RWPE1 (cell line): ENCODE data around the gene PDCD2L.
A peak's percentile ranks its signal among the peaks of the same experiment; 100 is the strongest.

ENCODE experiments used
- CTCF ChIA-PET: fragments of 350-600 bp; sonication (Branson Sonifier 250); formaldehyde crosslinking; extraction: SDS; loops from one replicate; lab custom pipeline; 2021; lab: Yijun Ruan, JAX
- POLR2A ChIA-PET: fragments of 400-600 bp; formaldehyde crosslinking; extraction: SDS; loops from one replicate; lab custom pipeline; 2020; ENCODE audit warnings: antibody characterized with exemption; ENCODE audit not compliant: low non-redundant PET; lab: Yijun Ruan, JAX
- DNase-seq: peaks from one replicate; pipeline ENCODE4 v3.0.0; 2012; ENCODE audit warnings: low spot score
- H3K27ac ChIP-seq: fragments of 450-650 bp; 2 replicates; pipeline ENCODE4 v1.5.1; 2017
- TF ChIP-seq, protein P1 (sequence below): fragments of 450-650 bp; conservative IDR thresholded peaks from 2 replicates; pipeline ENCODE4 v1.5.1; 2017; ENCODE audit warnings: low read depth, mild to moderate bottlenecking

PDCD2L gene

DNA sequence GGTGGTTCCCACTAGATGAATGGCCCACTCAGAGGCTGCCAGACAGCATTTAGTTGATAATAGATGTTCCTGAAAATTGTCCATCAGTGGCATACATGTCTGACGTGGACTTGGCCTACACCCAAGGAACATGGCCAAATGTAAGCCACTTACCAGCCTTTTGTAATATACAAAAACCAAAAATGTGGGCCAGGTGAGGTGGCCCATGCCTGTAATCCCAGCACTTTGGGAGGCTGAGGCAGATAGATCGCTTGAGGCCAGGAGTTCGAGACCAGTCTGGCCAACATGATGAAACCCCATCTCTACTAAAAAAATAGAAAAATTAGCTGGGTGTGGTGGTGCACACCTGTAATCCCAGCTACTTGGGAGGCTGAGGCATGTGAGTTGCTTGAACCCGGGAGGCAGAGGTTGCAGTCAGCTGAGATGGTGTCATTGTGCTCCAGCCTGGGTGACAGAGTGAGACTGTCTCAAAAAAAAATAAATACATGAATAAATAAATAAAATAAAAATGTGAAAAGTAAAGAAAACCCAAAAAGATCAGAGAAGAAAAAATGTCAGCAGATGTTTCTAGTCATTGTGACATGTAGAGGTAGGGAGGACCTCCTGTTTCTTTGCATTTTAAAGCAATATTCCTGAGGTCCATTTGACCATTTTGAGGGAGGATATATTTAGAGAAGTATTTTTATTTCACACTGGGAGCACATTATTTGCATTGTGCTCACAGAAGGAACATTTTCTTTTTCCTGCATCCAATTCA, 70.2 kb downstream of the PDCD2L start:
- POLR2A ChIA-PET: no interaction called here
- peak overlapping the region; percentile 80 for H3K27ac ChIP-seq
- CTCF ChIA-PET: no interaction called here
- TF ChIP-seq, protein P1, sequence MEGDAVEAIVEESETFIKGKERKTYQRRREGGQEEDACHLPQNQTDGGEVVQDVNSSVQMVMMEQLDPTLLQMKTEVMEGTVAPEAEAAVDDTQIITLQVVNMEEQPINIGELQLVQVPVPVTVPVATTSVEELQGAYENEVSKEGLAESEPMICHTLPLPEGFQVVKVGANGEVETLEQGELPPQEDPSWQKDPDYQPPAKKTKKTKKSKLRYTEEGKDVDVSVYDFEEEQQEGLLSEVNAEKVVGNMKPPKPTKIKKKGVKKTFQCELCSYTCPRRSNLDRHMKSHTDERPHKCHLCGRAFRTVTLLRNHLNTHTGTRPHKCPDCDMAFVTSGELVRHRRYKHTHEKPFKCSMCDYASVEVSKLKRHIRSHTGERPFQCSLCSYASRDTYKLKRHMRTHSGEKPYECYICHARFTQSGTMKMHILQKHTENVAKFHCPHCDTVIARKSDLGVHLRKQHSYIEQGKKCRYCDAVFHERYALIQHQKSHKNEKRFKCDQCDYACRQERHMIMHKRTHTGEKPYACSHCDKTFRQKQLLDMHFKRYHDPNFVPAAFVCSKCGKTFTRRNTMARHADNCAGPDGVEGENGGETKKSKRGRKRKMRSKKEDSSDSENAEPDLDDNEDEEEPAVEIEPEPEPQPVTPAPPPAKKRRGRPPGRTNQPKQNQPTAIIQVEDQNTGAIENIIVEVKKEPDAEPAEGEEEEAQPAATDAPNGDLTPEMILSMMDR: no peak
- DNase-seq: no peak

DNA sequence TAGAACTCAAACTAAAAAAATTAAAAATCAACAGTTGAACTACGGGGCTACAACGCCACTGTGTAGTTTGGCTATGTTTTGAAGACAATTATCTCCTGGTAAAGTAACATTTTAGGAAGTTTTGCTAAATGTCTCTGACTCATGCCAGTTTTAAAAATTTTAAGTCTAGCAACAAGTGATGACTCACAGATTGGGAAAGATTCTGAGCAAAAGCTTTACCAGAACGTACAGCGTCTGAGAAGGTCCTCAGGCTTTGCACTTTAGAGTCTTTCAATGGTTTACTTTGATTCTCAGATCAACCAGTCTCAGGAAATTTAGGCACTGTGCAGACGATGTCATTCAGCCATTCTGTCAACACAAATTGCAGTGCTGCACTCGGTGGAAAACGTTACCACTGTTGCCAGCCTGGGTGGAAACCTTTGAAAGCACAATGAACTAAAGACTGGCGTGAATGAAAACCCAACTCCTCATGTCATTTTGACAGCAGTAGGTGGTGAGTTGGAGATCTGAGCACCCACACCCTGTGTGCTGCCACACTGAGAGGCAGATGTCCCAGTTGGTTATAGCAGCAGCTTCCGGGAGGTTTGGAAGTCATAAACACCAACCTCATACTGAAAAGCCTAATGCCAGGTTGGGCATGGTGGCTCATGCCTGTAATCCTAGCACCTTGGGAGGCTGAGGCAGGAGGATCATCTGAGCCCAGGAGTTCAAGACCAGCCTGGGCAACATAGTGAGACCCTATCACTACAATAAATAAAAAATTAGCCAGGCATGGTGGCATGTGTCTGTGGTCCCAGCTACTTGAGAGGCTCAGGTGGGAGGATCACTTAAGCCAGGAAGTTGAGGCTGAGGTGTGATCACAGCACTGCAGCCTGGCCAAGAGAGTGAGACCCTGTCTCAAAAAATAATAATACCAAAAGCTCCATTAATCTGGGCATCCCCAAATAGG, 71.1 kb downstream of the PDCD2L start:
- peak overlapping the region; percentile 85 for H3K27ac ChIP-seq
- TF ChIP-seq, protein P1: no peak
- ChIA-PET CTCF (interaction anchor here (0.5 to 0.8 kb wide), 2 partner anchors 49 to 67 kb away, joined by 3 to 5 read pairs; no protein-coding TSS in a partner anchor), POLR2A (no interaction called here)
- peak; percentile 51 for DNase-seq
